Keratinocyte (primary cell): ENCODE data around the gene PRR7.

ENCODE experiments used
- CTCF ChIP-seq, 3 experiments: IDR thresholded peaks in 1 of 3; conservative IDR thresholded peaks in 1 of 3; optimal IDR thresholded peaks in 1 of 3; 2 replicates in 2 of 3; 3 replicates in 1 of 3; pipeline versions ENCODE3 to v1.5.1; 2011; ENCODE audit warnings: low read length in 3 of 3, mild to moderate bottlenecking in 3 of 3, moderate library complexity in 2 of 3, control low read depth in 1 of 3, inconsistent platforms in 1 of 3; ENCODE audit not compliant: insufficient read depth in 2 of 3; ENCODE audit errors: extremely low read depth in 1 of 3
- EZH2 ChIP-seq: IDR thresholded peaks from one replicate; pipeline ENCODE4 v1.6.1; 2012; ENCODE audit warnings: inconsistent platforms, mild to moderate bottlenecking, low read length, moderate library complexity

DNA sequence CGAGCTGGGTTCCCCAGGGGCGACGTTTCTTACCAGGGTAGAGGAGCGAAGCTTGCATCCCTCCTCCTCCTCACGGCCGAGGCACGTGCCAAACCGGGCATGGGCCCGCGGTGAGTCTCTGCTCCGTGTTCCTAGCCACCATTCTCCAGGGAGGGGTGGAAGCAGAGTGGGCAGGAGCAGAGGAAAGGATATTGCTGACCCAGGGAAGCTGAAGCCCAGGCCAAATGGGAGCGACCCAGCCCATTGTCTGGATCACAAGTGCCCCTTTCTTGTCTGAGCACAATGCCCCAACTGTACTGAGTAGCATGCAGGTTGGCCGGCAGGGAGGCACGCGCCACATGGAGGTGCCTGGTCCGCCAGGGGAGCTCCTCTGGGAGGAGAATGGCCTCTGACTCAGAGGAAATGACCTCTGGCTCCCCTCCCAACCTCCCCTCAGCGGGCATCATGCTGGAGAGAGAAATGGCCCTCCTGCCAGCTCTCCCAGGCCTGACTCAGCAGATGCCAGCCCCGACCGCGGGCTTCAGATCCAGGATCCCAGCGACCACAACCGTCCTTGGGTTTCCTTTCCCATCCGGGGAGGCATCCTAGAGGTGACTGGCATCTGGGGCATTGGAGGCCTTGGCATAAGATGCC, 1.1 kb downstream of the PRR7 start:
- TF ChIP-seq CTCF (optimal IDR thresholded peaks at IDR 0.05 in 1 of 3, IDR thresholded peaks at IDR 0.05 in 1 of 3, conservative IDR thresholded peaks at IDR 0.05 in 1 of 3; ENCODE audit: extremely low read depth in 1 of 3, insufficient read depth in 2 of 3, low read length in 3 of 3) (no peak), EZH2 (no peak)
